ENCODE data around the gene GART. TPM values are rescaled to one million over a fixed set of nuclear protein-coding genes. Genes with fewer than 3 reads are reported as not detected.

GART gene
- total and polyA plus RNA-seq, 10 of the 15 experiments (the other 5 are each of a cell fraction or from before 2014, with no cell fraction given): 44.7 to 178 (median 106) TPM

DNA sequence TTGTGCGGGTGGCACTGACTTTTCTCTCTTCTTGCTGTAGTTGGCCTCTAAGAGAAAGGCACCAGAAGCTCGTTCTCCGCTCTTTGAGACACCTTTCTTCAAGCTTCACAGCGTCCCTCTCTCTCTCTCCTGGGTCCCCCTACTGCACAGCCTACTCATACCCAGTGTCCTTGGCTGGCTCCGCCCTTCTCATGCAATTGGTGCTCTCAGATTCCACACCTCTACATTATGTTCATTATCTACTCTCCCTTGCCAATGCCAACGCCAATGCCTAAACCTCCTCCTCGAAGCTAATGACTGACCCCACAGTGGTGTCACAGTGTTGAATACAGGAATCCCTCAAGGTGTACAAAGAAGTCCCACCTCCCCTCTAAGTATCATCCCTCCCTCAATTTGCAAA is 45.6 kb downstream of the GART start:
- no peak for TF ChIP-seq ESRRA (IDR thresholded peaks at IDR 0.05; ENCODE audit: low read length)
- no peak for TF ChIP-seq ATF2 (IDR thresholded peaks at IDR 0.05; ENCODE audit: low read length)
- no peak for TF ChIP-seq TCF12 (IDR thresholded peaks at IDR 0.05; ENCODE audit: low read depth, low read length)
- TF ChIP-seq MEF2A (IDR thresholded peaks at IDR 0.05; ENCODE audit: insufficient read depth, low read depth, low read length): no peak
- no peak for TF ChIP-seq BCL11A (IDR thresholded peaks at IDR 0.05; ENCODE audit: low read depth, low read length)
- no peak for TF ChIP-seq RAD21 (IDR thresholded peaks at IDR 0.05; ENCODE audit: insufficient read depth, low read depth, low read length)
- TF ChIP-seq SREBF1 (IDR thresholded peaks at IDR 0.05; ENCODE audit: low read length): no peak
- TF ChIP-seq POLR2AphosphoS5 (IDR thresholded peaks at IDR 0.05; ENCODE audit: low read length): no peak
- TF ChIP-seq, protein P1, sequence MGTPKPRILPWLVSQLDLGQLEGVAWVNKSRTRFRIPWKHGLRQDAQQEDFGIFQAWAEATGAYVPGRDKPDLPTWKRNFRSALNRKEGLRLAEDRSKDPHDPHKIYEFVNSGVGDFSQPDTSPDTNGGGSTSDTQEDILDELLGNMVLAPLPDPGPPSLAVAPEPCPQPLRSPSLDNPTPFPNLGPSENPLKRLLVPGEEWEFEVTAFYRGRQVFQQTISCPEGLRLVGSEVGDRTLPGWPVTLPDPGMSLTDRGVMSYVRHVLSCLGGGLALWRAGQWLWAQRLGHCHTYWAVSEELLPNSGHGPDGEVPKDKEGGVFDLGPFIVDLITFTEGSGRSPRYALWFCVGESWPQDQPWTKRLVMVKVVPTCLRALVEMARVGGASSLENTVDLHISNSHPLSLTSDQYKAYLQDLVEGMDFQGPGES (IDR thresholded peaks at IDR 0.05): no peak
- no peak for TF ChIP-seq SUZ12 (IDR thresholded peaks at IDR 0.05; ENCODE audit: unreplicated experiment)
- no peak for TF ChIP-seq RELB (IDR thresholded peaks at IDR 0.05; ENCODE audit: low read depth)
- no peak for TF ChIP-seq MYB (IDR thresholded peaks at IDR 0.05; ENCODE audit: borderline replicate concordance, low read depth, low read length)
- TF ChIP-seq STAT1 (conservative IDR thresholded peaks at IDR 0.05): no peak
- TF ChIP-seq, protein P2, sequence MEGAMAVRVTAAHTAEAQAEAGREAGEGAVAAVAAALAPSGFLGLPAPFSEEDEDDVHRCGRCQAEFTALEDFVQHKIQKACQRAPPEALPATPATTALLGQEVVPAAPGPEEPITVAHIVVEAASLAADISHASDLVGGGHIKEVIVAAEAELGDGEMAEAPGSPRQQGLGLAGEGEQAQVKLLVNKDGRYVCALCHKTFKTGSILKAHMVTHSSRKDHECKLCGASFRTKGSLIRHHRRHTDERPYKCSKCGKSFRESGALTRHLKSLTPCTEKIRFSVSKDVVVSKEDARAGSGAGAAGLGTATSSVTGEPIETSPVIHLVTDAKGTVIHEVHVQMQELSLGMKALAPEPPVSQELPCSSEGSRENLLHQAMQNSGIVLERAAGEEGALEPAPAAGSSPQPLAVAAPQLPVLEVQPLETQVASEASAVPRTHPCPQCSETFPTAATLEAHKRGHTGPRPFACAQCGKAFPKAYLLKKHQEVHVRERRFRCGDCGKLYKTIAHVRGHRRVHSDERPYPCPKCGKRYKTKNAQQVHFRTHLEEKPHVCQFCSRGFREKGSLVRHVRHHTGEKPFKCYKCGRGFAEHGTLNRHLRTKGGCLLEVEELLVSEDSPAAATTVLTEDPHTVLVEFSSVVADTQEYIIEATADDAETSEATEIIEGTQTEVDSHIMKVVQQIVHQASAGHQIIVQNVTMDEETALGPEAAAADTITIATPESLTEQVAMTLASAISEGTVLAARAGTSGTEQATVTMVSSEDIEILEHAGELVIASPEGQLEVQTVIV (IDR thresholded peaks at IDR 0.05; ENCODE audit: borderline replicate concordance, partially characterized antibody): no peak
- Histone ChIP-seq H2AFZ (ENCODE audit: control insufficient read depth, low read depth, low read length) (no peak overlapping the region), H3K27ac (ENCODE audit: control insufficient read depth, insufficient read depth) (no peak overlapping the region), H4K20me1 (ENCODE audit: control insufficient read depth, insufficient read depth) (no peaks in the 10 kb centered on the region), H3K4me3 (no peak overlapping the region), H3K27me3 (replicated peaks in 1 of 2; ENCODE audit: control insufficient read depth in 2 of 2, insufficient read depth in 2 of 2, low read length in 1 of 2) (no peaks in the 10 kb centered on the region), H3K9ac (ENCODE audit: control insufficient read depth, insufficient read depth, low read length) (no peak overlapping the region), H3K36me3 (ENCODE audit: control insufficient read depth in 2 of 2, insufficient read depth in 2 of 2, low read length in 1 of 2) (no peaks in the 10 kb centered on the region), H3K79me2 (ENCODE audit: control insufficient read depth, insufficient read depth, low read length) (no peaks in the 10 kb centered on the region), H3K4me1 (ENCODE audit: control insufficient read depth, insufficient read depth, low read length) (no peaks in the 10 kb centered on the region), H3K4me2 (ENCODE audit: control insufficient read depth, insufficient read depth) (no peak overlapping the region), H3K9me3 (replicated peaks; ENCODE audit: control insufficient read depth, insufficient read depth, low read length) (no peaks in the 10 kb centered on the region)
- no TSS peak for BruUV-seq (replicated peaks)
- ChIA-PET RAD21 (ENCODE audit: unreplicated experiment) (no interaction called here), CTCF (interaction anchor here (0.7 to 0.9 kb wide), 2 partner anchors 21 to 110 kb away, joined by 3 read pairs; no protein-coding TSS in a partner anchor), POLR2A (no interaction called here), SMC1A (ENCODE audit: uncharacterized antibody, unreplicated experiment) (no interaction called here)
- DNase-seq (ENCODE audit: low read depth, low spot score) (no peak), FAIRE-seq (no peak), ATAC-seq (no peak)
- in situ Hi-C loops (cut with MboI) (no loop called here), intact Hi-C loops (cut with micrococcal nuclease; ENCODE audit: unreplicated experiment) (no loop called here)
- WGBS (ENCODE audit: insufficient coverage, insufficient replicate concordance, low lambda C conversion rate, missing lambda C conversion rate): 58% methylated on average over 7 of the region's 7 CpGs

Data from GM12878 (cell line).